ENCODE measurements around the gene OR2AP1. TPM values are rescaled to one million over a fixed set of nuclear protein-coding genes. Genes with fewer than 3 reads are reported as not detected.
"Not testable (repeated sequence)": the region's sequence is repeated elsewhere in the genome, so short reads cannot be mapped to it uniquely, and the experiment has no call there.

OR2AP1 gene
- total RNA-seq, 1 donor from 2014 or later: not detected

DNA sequence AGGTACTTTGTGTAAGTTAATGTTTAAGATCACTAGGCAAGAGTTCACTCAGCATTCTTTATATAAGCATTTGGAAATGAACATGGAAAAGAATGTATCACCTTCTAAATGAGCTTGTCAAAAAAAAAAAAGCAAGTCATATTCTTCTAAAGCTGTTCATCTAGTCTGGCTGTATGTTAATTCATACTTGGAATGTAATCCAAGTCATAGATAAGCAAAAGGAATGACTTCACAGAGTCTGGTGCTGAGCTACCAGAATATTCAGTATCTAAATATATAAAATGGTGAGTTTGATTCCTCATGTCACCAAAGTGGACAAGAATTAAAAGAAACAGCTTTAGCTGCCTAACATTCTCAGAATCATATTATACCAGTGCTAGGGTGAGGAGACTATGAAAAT lies 18.0 kb upstream of the OR2AP1 start:
- H3K4me1 Mint-ChIP-seq: no peaks in the 10 kb centered on the region
- H3K79me2 ChIP-seq (ENCODE audit: low read depth): no peaks in the 10 kb centered on the region
- no peaks in the 10 kb centered on the region for H3K27me3 ChIP-seq
- no peak overlapping the region for H3K4me3 ChIP-seq
- H3K27ac ChIP-seq: no peak overlapping the region
- H3K9me3 ChIP-seq (ENCODE audit: low read depth): no peaks in the 10 kb centered on the region
- H3K4me3 Mint-ChIP-seq: no peak overlapping the region
- H2AFZ ChIP-seq (replicated peaks): no peak overlapping the region
- no peaks in the 10 kb centered on the region for H3F3A ChIP-seq (ENCODE audit: low read depth)
- no peaks in the 10 kb centered on the region for H4K20me1 ChIP-seq (ENCODE audit: low read depth)
- no peaks in the 10 kb centered on the region for H3K36me3 ChIP-seq
- H3K4me1 ChIP-seq: no peaks in the 10 kb centered on the region
- DNase-seq (ENCODE audit: low spot score): no peak
- H3K4me2 ChIP-seq: no peak overlapping the region
- peaks cover 12% of the 10 kb centered on the region for H3K9me3 Mint-ChIP-seq
- H3K27ac Mint-ChIP-seq: no peak overlapping the region
- no peaks in the 10 kb centered on the region for H3K36me3 Mint-ChIP-seq
- no peak overlapping the region for H3K9ac ChIP-seq
- H3K27me3 Mint-ChIP-seq (ENCODE audit: insufficient read depth, low read depth): peaks cover 2% of the 10 kb centered on the region
- no peak for TF ChIP-seq EZH2phosphoT487 (IDR thresholded peaks at IDR 0.05)
- no peak for TF ChIP-seq EZH2 (IDR thresholded peaks at IDR 0.05)
- TF ChIP-seq CTCF (IDR thresholded peaks at IDR 0.05): no peak

DNA sequence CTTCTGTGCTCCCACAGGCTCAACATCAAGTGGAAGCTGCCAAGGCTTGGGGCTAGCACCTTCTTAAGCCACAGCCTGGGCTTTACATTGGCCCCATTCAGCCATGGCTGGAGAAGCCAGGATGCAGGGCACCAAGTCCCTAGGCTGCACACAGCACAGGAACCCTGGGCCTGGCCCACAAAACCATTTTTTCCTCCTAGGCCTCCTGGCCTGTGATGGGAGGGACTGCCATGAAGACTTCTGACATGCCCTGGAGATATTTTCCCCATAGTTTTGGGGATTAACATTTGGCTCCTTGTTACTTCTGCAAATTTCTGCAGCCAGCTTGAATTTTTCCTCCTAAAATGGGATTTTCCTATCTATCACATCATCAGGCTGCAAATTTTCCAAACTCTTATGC lies 2.2 kb upstream of the OR2AP1 start:
- not testable (repeated sequence) for H3K4me3 ChIP-seq; H3K27ac Mint-ChIP-seq; H3K27me3 Mint-ChIP-seq (ENCODE audit: insufficient read depth, low read depth); H3K9me3 ChIP-seq (ENCODE audit: low read depth); H3K4me1 ChIP-seq; H4K20me1 ChIP-seq (ENCODE audit: low read depth); H3K9ac ChIP-seq; H3K79me2 ChIP-seq (ENCODE audit: low read depth); H2AFZ ChIP-seq (replicated peaks); H3K4me2 ChIP-seq; DNase-seq (ENCODE audit: low spot score); H3K27ac ChIP-seq; H3K4me1 Mint-ChIP-seq; H3F3A ChIP-seq (ENCODE audit: low read depth); H3K36me3 Mint-ChIP-seq; H3K4me3 Mint-ChIP-seq; H3K27me3 ChIP-seq; H3K36me3 ChIP-seq
- peaks cover 23% of the 10 kb centered on the region for H3K9me3 Mint-ChIP-seq

GRCh38 chr12:55570689-55571088 lies 1.6 kb upstream of the OR2AP1 start:
- not testable (repeated sequence) for H3K4me1 ChIP-seq; H3K27ac ChIP-seq; DNase-seq (ENCODE audit: low spot score); H3K4me2 ChIP-seq; H3K4me3 Mint-ChIP-seq; H3K9me3 ChIP-seq (ENCODE audit: low read depth); H3K27ac Mint-ChIP-seq; H3K36me3 Mint-ChIP-seq; H2AFZ ChIP-seq (replicated peaks); H3K27me3 Mint-ChIP-seq (ENCODE audit: insufficient read depth, low read depth); H3K4me3 ChIP-seq; H3K79me2 ChIP-seq (ENCODE audit: low read depth); H3F3A ChIP-seq (ENCODE audit: low read depth); H3K9ac ChIP-seq; H3K4me1 Mint-ChIP-seq; H3K36me3 ChIP-seq; H4K20me1 ChIP-seq (ENCODE audit: low read depth); H3K27me3 ChIP-seq
- peaks cover 23% of the 10 kb centered on the region for H3K9me3 Mint-ChIP-seq

GRCh38 chr12:55582066-55582465 lies 9.8 kb downstream of the OR2AP1 start:
- DNase-seq (ENCODE audit: low spot score): no peak
- no peaks in the 10 kb centered on the region for H3F3A ChIP-seq (ENCODE audit: low read depth)
- no peaks in the 10 kb centered on the region for H3K36me3 Mint-ChIP-seq
- no peaks in the 10 kb centered on the region for H3K27me3 ChIP-seq
- no peak overlapping the region for H3K4me3 Mint-ChIP-seq
- H3K9me3 ChIP-seq (ENCODE audit: low read depth): no peaks in the 10 kb centered on the region
- no peaks in the 10 kb centered on the region for H3K9me3 Mint-ChIP-seq
- H3K79me2 ChIP-seq (ENCODE audit: low read depth): no peaks in the 10 kb centered on the region
- no peak overlapping the region for H2AFZ ChIP-seq (replicated peaks)
- H3K4me3 ChIP-seq: no peak overlapping the region
- no peak overlapping the region for H3K27ac Mint-ChIP-seq
- no peak overlapping the region for H3K27ac ChIP-seq
- no peak overlapping the region for H3K4me2 ChIP-seq
- no peaks in the 10 kb centered on the region for H3K36me3 ChIP-seq
- H3K27me3 Mint-ChIP-seq (ENCODE audit: insufficient read depth, low read depth): no peaks in the 10 kb centered on the region
- no peak for TF ChIP-seq EZH2phosphoT487 (IDR thresholded peaks at IDR 0.05)
- no peak for TF ChIP-seq EZH2 (IDR thresholded peaks at IDR 0.05)
- TF ChIP-seq CTCF (IDR thresholded peaks at IDR 0.05): no peak
- H3K4me1 ChIP-seq: no peaks in the 10 kb centered on the region
- H4K20me1 ChIP-seq (ENCODE audit: low read depth): no peaks in the 10 kb centered on the region
- H3K4me1 Mint-ChIP-seq: no peaks in the 10 kb centered on the region
- no peak overlapping the region for H3K9ac ChIP-seq
